GM12892 (cell line): ENCODE results near the gene HS3ST2.

Experiments used
- POLR2AphosphoS5 ChIP-seq: IDR thresholded peaks from 2 replicates; pipeline ENCODE4 v1.6.1; 2011; ENCODE audit warnings: low read depth, low read length, control low read depth
- TAF1 ChIP-seq: IDR thresholded peaks from 2 replicates; pipeline ENCODE4 v1.6.1; 2011; ENCODE audit warnings: low read depth, mild to moderate bottlenecking, control low read depth, low read length, borderline replicate concordance

GRCh38 chr16:22926105-22926751 is 112.3 kb downstream of the HS3ST2 start:
- no peak for TF ChIP-seq POLR2AphosphoS5
- TF ChIP-seq TAF1: no peak
